Measurements from ENCODE around the gene RYR2.

DNA sequence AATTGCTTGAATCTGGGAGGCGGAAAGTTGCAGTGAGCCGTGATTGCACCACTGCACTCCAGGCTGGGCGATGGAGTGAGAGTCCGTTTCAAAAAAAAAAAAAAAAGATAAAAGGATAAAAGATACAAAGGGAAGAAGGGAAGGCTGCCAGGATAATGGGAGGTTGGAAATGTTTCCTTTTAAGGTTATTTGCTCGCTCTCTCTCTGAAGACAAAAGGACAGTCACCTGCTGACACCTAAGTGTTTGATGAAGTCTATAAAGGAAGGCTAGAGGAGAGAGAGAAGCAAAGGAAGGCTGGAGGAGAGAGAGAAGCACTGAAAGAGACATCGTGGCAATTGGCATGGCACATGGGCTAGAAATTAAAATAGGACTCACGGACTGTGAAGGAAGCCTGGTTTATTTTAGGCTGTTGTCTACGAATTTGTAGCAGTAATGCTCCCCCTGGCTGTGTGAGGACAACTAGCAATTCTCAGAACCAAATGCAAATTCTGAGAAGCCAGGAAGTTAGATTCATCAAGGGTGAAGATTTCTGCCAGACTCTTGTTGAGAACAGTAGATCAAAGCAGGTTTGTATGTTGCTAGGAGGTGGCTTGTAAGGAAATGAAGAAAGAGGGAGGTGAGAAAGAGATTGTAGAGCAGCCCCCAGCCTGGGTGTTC is 694.5 kb downstream of the RYR2 start:
- TF ChIP-seq CTCF (IDR thresholded peaks at IDR 0.05) (no peak), POLR2A (IDR thresholded peaks at IDR 0.05) (no peak)
